ENCODE results near the gene MAML2. TPM values are rescaled to one million over a fixed set of nuclear protein-coding genes. Genes with fewer than 3 reads are reported as not detected.

The MAML2 gene
- total and polyA plus RNA-seq, 9 of the 15 experiments (the other 6 are each of a cell fraction or from before 2014, with no cell fraction given) = 0.79 to 6.8 (median 4.8) TPM

GRCh38 chr11:96317985-96318384 lies 25.0 kb downstream of the MAML2 start:
- POLR2A ChIA-PET = interaction anchor here (1.6 to 1.8 kb wide), 2 partner anchors 9 to 11 kb away, joined by 5 to 6 read pairs; no protein-coding TSS in a partner anchor
- BruUV-seq (replicated peaks) = no TSS peak
- no peaks in the 10 kb centered on the region for H3K27me3 ChIP-seq (ENCODE audit: control insufficient read depth in 2 of 2, insufficient read depth in 2 of 2, low read length in 2 of 2)
- no peaks in the 10 kb centered on the region for H3K9me1 ChIP-seq (ENCODE audit: control insufficient read depth, insufficient read depth, low read length)
- H3K36me3 ChIP-seq (ENCODE audit: control insufficient read depth, insufficient read depth, low read length) = 0 out of 3 replicates have a peak, but pooled peaks cover 3% of the 10 kb centered on the region
- peak overlapping the region in 1 of 2 experiments; percentile 1; a peak in 1 of 4 replicates for H3K9ac ChIP-seq (ENCODE audit: insufficient read depth in 1 of 2, low read depth in 2 of 2, low read length in 2 of 2)
- H3K4me2 ChIP-seq (ENCODE audit: insufficient read depth, low read length) = peak overlapping the region; percentile 28; the same call in 1 of the 2 replicates
- no peak for TF ChIP-seq NR2C2 (CRISPR knock-in tag; IDR thresholded peaks at IDR 0.05)
- TF ChIP-seq NR2C2 (tag; IDR thresholded peaks at IDR 0.05) = 0 out of 2 replicates have a peak, but pooled peaks have one; percentile 27
- no peak for TF ChIP-seq ESRRA (IDR thresholded peaks at IDR 0.05; ENCODE audit: borderline replicate concordance, low read depth)
- peak; percentile 95 for TF ChIP-seq BCOR (IDR thresholded peaks at IDR 0.05)
- peak; percentile 76 to 77 for TF ChIP-seq KDM1A (IDR thresholded peaks at IDR 0.05)
- peak in 1 of 2 experiments; percentile 16; a peak in 1 of 4 replicates for TF ChIP-seq RCOR1 (IDR thresholded peaks at IDR 0.05; ENCODE audit: borderline replicate concordance in 1 of 2, low read depth in 2 of 2, low read length in 2 of 2)
- TF ChIP-seq CBFA2T2 (conservative IDR thresholded peaks at IDR 0.05) = 0 out of 2 replicates have a peak, but pooled peaks have one; percentile 5
- peak; percentile 29; the same call in 1 of the 2 replicates for TF ChIP-seq JUND (IDR thresholded peaks at IDR 0.05; ENCODE audit: borderline replicate concordance, low read depth, low read length)
- peak; percentile 22; the same call in 1 of the 3 replicates for TF ChIP-seq JUND (tag; IDR thresholded peaks at IDR 0.05; ENCODE audit: borderline replicate concordance, low read depth, low read length)
- TF ChIP-seq ELK3 (CRISPR knock-in tag; IDR thresholded peaks at IDR 0.05) = no peak
- TF ChIP-seq ZBTB49 (CRISPR knock-in tag; IDR thresholded peaks at IDR 0.05; ENCODE audit: borderline replicate concordance) = no peak
- TF ChIP-seq RBM25 (IDR thresholded peaks at IDR 0.05; ENCODE audit: low read depth, low read length, severe bottlenecking) = peak; percentile 98
- no peak for TF ChIP-seq MTA2 (IDR thresholded peaks at IDR 0.05; ENCODE audit: low read depth)
- 0 out of 4 replicates have a peak, but pooled peaks of 1 of the 2 experiments have one; percentile 21 for TF ChIP-seq HDAC1 (IDR thresholded peaks at IDR 0.05)
- TF ChIP-seq SMARCA5 (IDR thresholded peaks at IDR 0.05) = 0 out of 2 replicates have a peak, but pooled peaks have one; percentile 40
- TF ChIP-seq HDAC2 (IDR thresholded peaks at IDR 0.05) = peak; percentile 63; the same call in 1 of the 2 replicates
- peak; percentile 60; the same call in 1 of the 2 replicates for TF ChIP-seq FOSL1 (tag; conservative IDR thresholded peaks at IDR 0.05)
- TF ChIP-seq MBD2 (IDR thresholded peaks at IDR 0.05; ENCODE audit: borderline replicate concordance, low read depth) = no peak
- TF ChIP-seq SMARCB1 (IDR thresholded peaks at IDR 0.05; ENCODE audit: insufficient read length, low read depth) = peak; percentile 46
- TF ChIP-seq ZFP36 (IDR thresholded peaks at IDR 0.05; ENCODE audit: low read depth, low read length, partially characterized antibody) = peak; percentile 82
- TF ChIP-seq CBX3 (IDR thresholded peaks at IDR 0.05; ENCODE audit: borderline replicate concordance in 1 of 2, low read length in 2 of 2) = peak in 1 of 2 experiments; percentile 44; a peak in 1 of 3 replicates
- FAIRE-seq = no peak
- peaks cover 6 to 70% of the 10 kb centered on the region in 2 experiments; a peak in 4 of 5 replicates for H3K4me1 ChIP-seq (replicated peaks in 1 of 2; ENCODE audit: control insufficient read depth in 2 of 2, insufficient read depth in 2 of 2, low read length in 2 of 2)
- in situ Hi-C loops (cut with MboI) = no loop called here
- ATAC-seq = no peak
- no peaks in the 10 kb centered on the region for H4K20me1 ChIP-seq (replicated peaks; ENCODE audit: control insufficient read depth, insufficient read depth, low read length)
- H3K9me3 ChIP-seq (replicated peaks; ENCODE audit: control insufficient read depth, insufficient read depth, low read depth, low read length) = no peaks in the 10 kb centered on the region
- WGBS (ENCODE audit: insufficient coverage, low coverage, missing lambda C conversion rate) = 42% methylated on average over 2 of the region's 2 CpGs
- DNase-seq (ENCODE audit: extremely low read depth in 1 of 4, low spot score in 3 of 4) = peak in 2 of 4 experiments; percentile 38 to 40
- peaks cover 54% of the 10 kb centered on the region for H3K79me2 ChIP-seq (ENCODE audit: control insufficient read depth, insufficient read depth, low read length)
- intact Hi-C loops (cut with micrococcal nuclease) = no loop called here
- H2AFZ ChIP-seq (ENCODE audit: low read depth, low read length) = peak overlapping the region; percentile 27
- CTCF ChIA-PET (ENCODE audit: low intra/inter-chr PET ratio) = no interaction called here
- H3K4me3 ChIP-seq = no peak overlapping the region
- H3K27ac ChIP-seq (ENCODE audit: extremely low read depth, low read depth, low read length) = peak overlapping the region; percentile 77

Measured in K562 (cell line).